K562 (cell line): Measurements from ENCODE around the gene ZEB2. TPM values are rescaled to one million over a fixed set of nuclear protein-coding genes. Genes with fewer than 3 reads are reported as not detected.
A peak's percentile ranks its signal among the peaks of the same experiment; 100 is the strongest.

Source experiments
- ASH1L ChIP-seq: fragments of 450-650 bp; IDR thresholded peaks from 2 replicates; pipeline ENCODE4 v1.6.1; 2018; ENCODE audit warnings: borderline replicate concordance, mild to moderate bottlenecking, low read depth; ENCODE audit not compliant: partially characterized antibody
- CEBPB ChIP-seq: fragments of 450-650 bp; IDR thresholded peaks from 2 replicates; pipeline ENCODE4 v1.6.1; 2016; ENCODE audit warnings: missing genetic modification characterization, missing compliant biosample characterization
- CSDE1 ChIP-seq, 2 experiments: fragments of 450-650 bp; IDR thresholded peaks; 2 replicates each; pipeline ENCODE4 v1.6.1; 2016; ENCODE audit warnings: mild to moderate bottlenecking in 1 of 2
- FOXO4 ChIP-seq: fragments of 450-650 bp; formaldehyde crosslinking; IDR thresholded peaks from 2 replicates; pipeline ENCODE4 v1.4.0; 2020; ENCODE audit warnings: mild to moderate bottlenecking, moderate library complexity
- HMGN3 ChIP-seq: IDR thresholded peaks from 2 replicates; pipeline ENCODE4 v1.6.1; 2011; ENCODE audit warnings: borderline replicate concordance, low read depth, mild to moderate bottlenecking, mixed read lengths, low read length; ENCODE audit not compliant: insufficient read length; ENCODE audit errors: extremely low read depth
- MAZ ChIP-seq, 2 experiments: fragments of 450-650 bp in 1 of 2; sonication (generic) in 1 of 2; formaldehyde crosslinking; IDR thresholded peaks in 1 of 2; conservative IDR thresholded peaks in 1 of 2; 2 replicates each; pipeline versions ENCODE4 v1.4.0 to v1.5.0; 2020; ENCODE audit warnings: mild to moderate bottlenecking in 1 of 2, missing genetic modification reagents in 1 of 2
- POLR2G ChIP-seq: fragments of 200-400 bp; formaldehyde crosslinking; IDR thresholded peaks from 2 replicates; pipeline ENCODE4 v1.6.1; 2017; ENCODE audit warnings: low read depth, mild to moderate bottlenecking, antibody characterized with exemption, low read length, moderate library complexity
- PRMT5 ChIP-seq: sonication (generic); formaldehyde crosslinking; IDR thresholded peaks from 2 replicates; pipeline ENCODE4 v1.5.0; 2020; ENCODE audit warnings: missing genetic modification reagents
- RBM25 ChIP-seq: fragments of 200-400 bp; formaldehyde crosslinking; IDR thresholded peaks from 2 replicates; pipeline ENCODE4 v1.6.1; 2018; ENCODE audit warnings: low read length, low read depth, moderate library complexity; ENCODE audit not compliant: severe bottlenecking
- SRSF3 ChIP-seq: fragments of 200-400 bp; formaldehyde crosslinking; IDR thresholded peaks from 2 replicates; pipeline ENCODE4 v1.6.1; 2016; ENCODE audit warnings: mild to moderate bottlenecking, low read length, moderate library complexity; ENCODE audit not compliant: insufficient read depth
- TCF15 ChIP-seq: fragments of 250-450 bp; sonication (Bioruptor Pico); IDR thresholded peaks from 2 replicates; pipeline ENCODE4 v1.8.0; 2022; ENCODE audit warnings: moderate library complexity, mild to moderate bottlenecking, inconsistent platforms
- THAP7 ChIP-seq: fragments of 250-450 bp; sonication (Bioruptor Pico); IDR thresholded peaks from 2 replicates; pipeline ENCODE4 v1.5.0; 2021
- YY1 ChIP-seq, 3 experiments: IDR thresholded peaks; 2 replicates each; pipeline ENCODE4 v1.6.1; 2011; ENCODE audit warnings: low read length in 2 of 3, mild to moderate bottlenecking in 2 of 3, moderate library complexity in 2 of 3, borderline replicate concordance in 1 of 3, control low read depth in 1 of 3, low read depth in 1 of 3; ENCODE audit not compliant: insufficient read depth in 3 of 3, insufficient replicate concordance in 2 of 3, control insufficient read depth in 1 of 3, insufficient read length in 1 of 3; ENCODE audit errors: extremely low read depth in 1 of 3
- ZNF174 ChIP-seq: fragments of 250-450 bp; sonication (Bioruptor Pico); IDR thresholded peaks from 2 replicates; pipeline ENCODE4 v1.4.0; 2020; ENCODE audit warnings: mild to moderate bottlenecking
- ZSCAN29 ChIP-seq: fragments of 450-650 bp; IDR thresholded peaks from 2 replicates; pipeline ENCODE4 v1.6.1; 2017
- polyA plus RNA-seq, 8 experiments: library from polyadenylated mRNA; depleted of rRNA in 4 of 8; stranded (reverse) in 5 of 8; unstranded in 3 of 8; fragments of >200 nt; fragmentation: Nextera tagmentation in 2 of 8; fragmentation: Illumina TruSeq in 1 of 8; extraction: Ambion mirVana in 2 of 8; extraction: Trizol in 1 of 8; gene quantifications; 2 replicates each; pipeline versions ENCODE4 v1.2.1 to v1.2.3, GENCODE V29; 2011 to 2014; ENCODE audit warnings: inconsistent platforms in 1 of 8, missing spikeins in 1 of 8
- total RNA-seq, 7 experiments: library from RNA; depleted of rRNA in 6 of 7; stranded (reverse); fragments of >200 nt in 6 of 7; fragmentation: Illumina TruSeq in 2 of 7; extraction: Trizol in 2 of 7; gene quantifications; 2 replicates each; pipeline versions ENCODE4 v1.2.1 to v1.2.3, GENCODE V29; 2011 to 2021; ENCODE audit warnings: low replicate concordance in 1 of 7

Gene ZEB2
- total and polyA plus RNA-seq, 9 of the 15 experiments (the other 6 are each of a cell fraction or from before 2014, with no cell fraction given) = 15.1 to 113 (median 72.3) TPM

GRCh38 chr2:144515696-144516410 lies 4.1 kb downstream of the ZEB2 start (continued):
- TF ChIP-seq THAP7 (CRISPR knock-in tag) = no peak
- 0 out of 2 replicates have a peak, but pooled peaks have one; percentile 30 for TF ChIP-seq ZNF174
- TF ChIP-seq CSDE1 (IDR thresholded peaks at IDR 0.05) = no peak
- peak; percentile 84 for TF ChIP-seq HMGN3
- TF ChIP-seq YY1 (IDR thresholded peaks at IDR 0.05; ENCODE audit: borderline replicate concordance in 1 of 3, control insufficient read depth in 1 of 3, extremely low read depth in 1 of 3, insufficient read depth in 3 of 3, insufficient read length in 1 of 3, insufficient replicate concordance in 2 of 3, low read depth in 1 of 3, low read length in 2 of 3) = peak in 1 of 3 experiments; percentile 8
- TF ChIP-seq FOXO4 (CRISPR knock-in tag) = no peak
- peak in 1 of 2 experiments; percentile 46; a peak in 1 of 4 replicates for TF ChIP-seq MAZ (CRISPR knock-in tag; conservative IDR thresholded peaks at IDR 0.05 in 1 of 2, IDR thresholded peaks at IDR 0.05 in 1 of 2)
- TF ChIP-seq ZSCAN29 = peak; percentile 99
- TF ChIP-seq RBM25 = no peak
- no peak for TF ChIP-seq TCF15 (CRISPR knock-in tag)
- peak; percentile 4 for TF ChIP-seq ASH1L
- TF ChIP-seq CEBPB (tag) = no peak
- TF ChIP-seq SRSF3 = peak; percentile 98
- peak; percentile 82 for TF ChIP-seq POLR2G
- TF ChIP-seq PRMT5 (CRISPR knock-in tag) = no peak
